ENCODE data around the gene C1orf159. TPM values are rescaled to one million over a fixed set of nuclear protein-coding genes. Genes with fewer than 3 reads are reported as not detected.

C1orf159 gene
- total and polyA plus RNA-seq, 4 donors = 9.5 to 19.2 (median 13.3) TPM

- 26 to 27% methylated on average over 28 to 29 of the region's 29 CpGs for WGBS, 2 donors
- Histone ChIP-seq H3K27ac (ENCODE audit: low read depth in 1 of 2, low read length in 1 of 2) (no peak overlapping the region), H3K4me3 (no peak overlapping the region), H3K9ac (ENCODE audit: insufficient read depth in 1 of 2, low read length in 2 of 2) (no peak overlapping the region), H3K9me3 (ENCODE audit: control insufficient read depth in 4 of 4, insufficient read depth in 3 of 4, low read length in 3 of 4) (no peaks in the 10 kb centered on the region), H3K4me1 (ENCODE audit: control insufficient read depth in 5 of 5, insufficient read depth in 5 of 5, low read length in 5 of 5) (peaks cover 0 to 9% (median 3%) of the 10 kb centered on the region in 5 donors), H3K27me3 (ENCODE audit: control insufficient read depth in 3 of 3, insufficient read depth in 3 of 3, low read length in 2 of 3) (peaks cover 5 to 57% (median 19%) of the 10 kb centered on the region in 3 donors), H3K36me3 (ENCODE audit: control insufficient read depth in 4 of 4, insufficient read depth in 4 of 4, low read length in 4 of 4) (no peaks in the 10 kb centered on the region)
- TF ChIP-seq, protein P1, sequence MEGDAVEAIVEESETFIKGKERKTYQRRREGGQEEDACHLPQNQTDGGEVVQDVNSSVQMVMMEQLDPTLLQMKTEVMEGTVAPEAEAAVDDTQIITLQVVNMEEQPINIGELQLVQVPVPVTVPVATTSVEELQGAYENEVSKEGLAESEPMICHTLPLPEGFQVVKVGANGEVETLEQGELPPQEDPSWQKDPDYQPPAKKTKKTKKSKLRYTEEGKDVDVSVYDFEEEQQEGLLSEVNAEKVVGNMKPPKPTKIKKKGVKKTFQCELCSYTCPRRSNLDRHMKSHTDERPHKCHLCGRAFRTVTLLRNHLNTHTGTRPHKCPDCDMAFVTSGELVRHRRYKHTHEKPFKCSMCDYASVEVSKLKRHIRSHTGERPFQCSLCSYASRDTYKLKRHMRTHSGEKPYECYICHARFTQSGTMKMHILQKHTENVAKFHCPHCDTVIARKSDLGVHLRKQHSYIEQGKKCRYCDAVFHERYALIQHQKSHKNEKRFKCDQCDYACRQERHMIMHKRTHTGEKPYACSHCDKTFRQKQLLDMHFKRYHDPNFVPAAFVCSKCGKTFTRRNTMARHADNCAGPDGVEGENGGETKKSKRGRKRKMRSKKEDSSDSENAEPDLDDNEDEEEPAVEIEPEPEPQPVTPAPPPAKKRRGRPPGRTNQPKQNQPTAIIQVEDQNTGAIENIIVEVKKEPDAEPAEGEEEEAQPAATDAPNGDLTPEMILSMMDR (IDR thresholded peaks at IDR 0.05; ENCODE audit: control extremely low read depth, extremely low read depth) = no peak
- ATAC-seq (ENCODE audit: insufficient read depth, low FRiP score) (no peak), DNase-seq (no peak)
Observed at GRCh38 chr1:1062348-1063163, 53.3 kb downstream of the C1orf159 start.

DNA sequence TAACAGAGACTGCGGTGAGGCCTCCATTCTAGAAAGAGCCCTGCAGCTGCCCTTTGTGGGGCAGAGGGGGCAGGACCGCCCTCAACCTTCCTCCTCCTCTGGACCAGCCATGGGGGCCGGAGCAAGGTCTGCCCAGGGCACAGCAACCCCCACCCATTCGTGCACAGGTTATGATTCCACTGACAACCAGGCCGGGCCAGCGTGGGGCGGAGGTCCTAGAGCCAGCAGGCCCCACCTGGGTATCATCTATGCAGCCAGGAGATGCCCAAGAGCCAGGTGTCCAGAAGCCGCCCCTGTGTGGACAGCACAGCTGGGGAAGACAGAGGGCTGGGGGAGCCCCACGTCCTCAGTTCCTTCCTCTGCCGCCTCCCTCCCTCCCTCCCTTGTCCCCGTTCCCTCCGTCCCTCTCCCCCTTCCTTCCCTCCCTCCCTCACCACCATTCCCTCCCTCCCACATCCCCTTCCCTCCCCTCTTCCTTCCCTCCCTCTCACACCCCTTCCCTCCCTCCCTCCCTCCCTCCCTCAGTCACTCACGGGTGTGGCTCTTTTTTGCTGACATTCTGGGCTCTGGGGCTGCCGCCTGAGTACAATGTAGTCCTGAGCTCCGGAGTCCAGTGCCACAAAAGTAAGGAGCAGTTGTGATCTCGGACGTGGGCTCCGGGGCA, 54.1 kb downstream of the C1orf159 start:
- Histone ChIP-seq H3K36me3 (ENCODE audit: control insufficient read depth in 4 of 4, insufficient read depth in 4 of 4, low read length in 4 of 4) (no peaks in the 10 kb centered on the region), H3K27me3 (ENCODE audit: control insufficient read depth in 3 of 3, insufficient read depth in 3 of 3, low read length in 2 of 3) (peaks cover 5 to 59% (median 18%) of the 10 kb centered on the region in 3 donors), H3K9ac (ENCODE audit: insufficient read depth in 1 of 2, low read length in 2 of 2) (no peak overlapping the region), H3K4me1 (ENCODE audit: control insufficient read depth in 5 of 5, insufficient read depth in 5 of 5, low read length in 5 of 5) (peaks cover 0 to 9% (median 3%) of the 10 kb centered on the region in 5 donors), H3K9me3 (ENCODE audit: control insufficient read depth in 4 of 4, insufficient read depth in 3 of 4, low read length in 3 of 4) (no peaks in the 10 kb centered on the region), H3K27ac (ENCODE audit: low read depth in 1 of 2, low read length in 1 of 2) (no peak overlapping the region), H3K4me3 (no peak overlapping the region)
- DNase-seq (peak in 1 of 3 donors; percentile 36), ATAC-seq (ENCODE audit: insufficient read depth, low FRiP score) (no peak)
- TF ChIP-seq, protein P1 (IDR thresholded peaks at IDR 0.05; ENCODE audit: control extremely low read depth, extremely low read depth) = no peak
- WGBS, 2 donors = 47% methylated on average over 16 of the region's 18 CpGs

DNA sequence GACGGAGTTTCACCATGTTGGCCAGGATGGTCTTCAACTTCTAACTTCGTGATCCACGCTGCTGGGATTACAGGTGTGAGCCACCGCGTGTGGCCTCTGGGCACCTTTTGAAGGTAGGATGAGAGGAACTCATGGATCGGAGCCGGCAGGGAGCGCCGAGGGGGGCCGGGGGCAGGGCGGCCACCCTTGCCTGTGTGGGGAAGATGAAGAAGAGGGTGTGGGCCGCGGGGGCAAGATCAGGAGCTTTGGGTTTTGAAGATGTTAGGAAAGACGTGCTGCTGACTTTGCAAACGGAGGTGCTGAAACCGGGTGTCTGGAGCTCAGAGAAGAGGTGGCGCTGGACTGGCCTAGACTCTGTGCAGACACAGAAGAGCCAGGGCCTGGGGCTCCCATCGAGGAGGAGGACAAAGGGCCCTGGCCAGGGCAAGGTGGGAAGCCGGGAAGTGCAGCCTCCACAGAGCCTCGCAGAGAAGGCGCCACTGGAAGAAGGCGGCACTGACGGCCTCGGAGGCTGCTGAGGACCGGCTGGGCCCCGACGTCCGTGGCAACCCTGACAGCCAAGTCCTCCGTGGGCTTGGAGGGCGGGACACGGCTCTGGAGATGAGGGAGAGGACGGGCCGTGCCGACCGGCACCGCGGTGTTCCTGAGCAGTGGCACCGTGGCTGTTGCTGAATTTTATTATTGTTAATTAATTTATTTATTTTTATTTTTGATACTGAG, 55.4 kb downstream of the C1orf159 start:
- Histone ChIP-seq H3K9ac (ENCODE audit: insufficient read depth in 1 of 2, low read length in 2 of 2) (no peak overlapping the region), H3K9me3 (ENCODE audit: control insufficient read depth in 4 of 4, insufficient read depth in 3 of 4, low read length in 3 of 4) (no peaks in the 10 kb centered on the region), H3K4me3 (no peak overlapping the region), H3K36me3 (ENCODE audit: control insufficient read depth in 4 of 4, insufficient read depth in 4 of 4, low read length in 4 of 4) (peaks cover 0 to 2% (median under 1%) of the 10 kb centered on the region in 4 donors), H3K27ac (ENCODE audit: low read depth in 1 of 2, low read length in 1 of 2) (no peak overlapping the region), H3K27me3 (ENCODE audit: control insufficient read depth in 3 of 3, insufficient read depth in 3 of 3, low read length in 2 of 3) (peaks cover 5 to 53% (median 16%) of the 10 kb centered on the region in 3 donors), H3K4me1 (ENCODE audit: control insufficient read depth in 5 of 5, insufficient read depth in 5 of 5, low read length in 5 of 5) (peaks cover 0 to 9% (median 3%) of the 10 kb centered on the region in 5 donors)
- ATAC-seq (ENCODE audit: insufficient read depth, low FRiP score) (no peak), DNase-seq (no peak)
- TF ChIP-seq, protein P1 (IDR thresholded peaks at IDR 0.05; ENCODE audit: control extremely low read depth, extremely low read depth) = no peak
- 45% methylated on average over 37 to 38 of the region's 38 CpGs for WGBS, 2 donors
